K562 (cell line): ENCODE measurements around the gene RRP9. TPM values are rescaled to one million over a fixed set of nuclear protein-coding genes. Genes with fewer than 3 reads are reported as not detected.
A peak's percentile ranks its signal among the peaks of the same experiment; 100 is the strongest.

ENCODE experiments used
- BRD4 ChIP-seq: fragments of 200-600 bp; sonication (generic); IDR thresholded peaks from 2 replicates; pipeline ENCODE4 v1.6.1; 2017; ENCODE audit warnings: inconsistent platforms
- MAZ ChIP-seq, 2 experiments: fragments of 450-650 bp in 1 of 2; sonication (generic) in 1 of 2; formaldehyde crosslinking; IDR thresholded peaks in 1 of 2; conservative IDR thresholded peaks in 1 of 2; 2 replicates each; pipeline versions ENCODE4 v1.4.0 to v1.5.0; 2020; ENCODE audit warnings: mild to moderate bottlenecking in 1 of 2, missing genetic modification reagents in 1 of 2
- MBD2 ChIP-seq: sonication (generic); IDR thresholded peaks from 2 replicates; pipeline ENCODE4 v1.6.1; 2016; ENCODE audit warnings: low read depth, borderline replicate concordance
- NR2C2 ChIP-seq, 2 experiments: fragments of 200-800 bp in 1 of 2; sonication (Bioruptor generic) in 1 of 2; sonication (generic) in 1 of 2; formaldehyde crosslinking in 1 of 2; IDR thresholded peaks; 2 replicates each; pipeline versions ENCODE4 v1.6.1 to v1.8.0; 2016 to 2022; ENCODE audit warnings: mild to moderate bottlenecking in 1 of 2, missing compliant biosample characterization in 1 of 2, missing genetic modification characterization in 1 of 2, missing genetic modification reagents in 1 of 2
- RBFOX2 ChIP-seq: fragments of 200-400 bp; formaldehyde crosslinking; IDR thresholded peaks from 2 replicates; pipeline ENCODE4 v1.6.1; 2017; ENCODE audit warnings: low read depth, mild to moderate bottlenecking, low read length, moderate library complexity
- REST ChIP-seq, 2 experiments: fragments of 450-650 bp; formaldehyde crosslinking in 1 of 2; IDR thresholded peaks; 2 replicates each; pipeline versions ENCODE4 v1.4.0 to v1.6.1; 2014 to 2020; ENCODE audit warnings: mild to moderate bottlenecking in 2 of 2, borderline replicate concordance in 1 of 2, low read depth in 1 of 2
- SFPQ ChIP-seq: fragments of 200-400 bp; formaldehyde crosslinking; IDR thresholded peaks from 2 replicates; pipeline ENCODE4 v1.6.1; 2017; ENCODE audit warnings: mild to moderate bottlenecking, low read depth, low read length, moderate library complexity
- TBP ChIP-seq: optimal IDR thresholded peaks from 2 replicates; pipeline ENCODE3; 2011; ENCODE audit warnings: low read depth, low read length, improper control_type of control experiment
- TFAM ChIP-seq: fragments of 250-450 bp; sonication (Bioruptor Pico); conservative IDR thresholded peaks from 2 replicates; pipeline ENCODE4 v1.5.0; 2021; ENCODE audit warnings: mild to moderate bottlenecking, moderate library complexity
- ZNF165 ChIP-seq: fragments of 250-450 bp; sonication (Bioruptor Pico); IDR thresholded peaks from 2 replicates; pipeline ENCODE4 v1.4.0; 2020; ENCODE audit warnings: borderline replicate concordance
- ZNF311 ChIP-seq: fragments of 250-450 bp; sonication (Bioruptor Pico); IDR thresholded peaks from 2 replicates; pipeline ENCODE4 v1.4.0; 2020; ENCODE audit warnings: mild to moderate bottlenecking, moderate library complexity
- ZNF695 ChIP-seq: fragments of 450-650 bp; formaldehyde crosslinking; IDR thresholded peaks from 2 replicates; pipeline ENCODE4 v1.4.0; 2020; ENCODE audit warnings: mild to moderate bottlenecking, moderate library complexity
- ZNF740 ChIP-seq, 3 experiments: fragments of 200-800 bp in 1 of 3; sonication (Bioruptor generic) in 1 of 3; sonication (generic) in 1 of 3; formaldehyde crosslinking in 1 of 3; IDR thresholded peaks; 2 replicates each; pipeline versions ENCODE4 v1.6.1 to v1.8.0; 2016 to 2022; ENCODE audit warnings: mild to moderate bottlenecking in 2 of 3, missing compliant biosample characterization in 2 of 3, missing genetic modification characterization in 2 of 3, missing genetic modification reagents in 1 of 3
- polyA plus RNA-seq, 8 experiments: library from polyadenylated mRNA; depleted of rRNA in 4 of 8; stranded (reverse) in 5 of 8; unstranded in 3 of 8; fragments of >200 nt; fragmentation: Nextera tagmentation in 2 of 8; fragmentation: Illumina TruSeq in 1 of 8; extraction: Ambion mirVana in 2 of 8; extraction: Trizol in 1 of 8; gene quantifications; 2 replicates each; pipeline versions ENCODE4 v1.2.1 to v1.2.3, GENCODE V29; 2011 to 2014; ENCODE audit warnings: inconsistent platforms in 1 of 8, missing spikeins in 1 of 8
- total RNA-seq, 7 experiments: library from RNA; depleted of rRNA in 6 of 7; stranded (reverse); fragments of >200 nt in 6 of 7; fragmentation: Illumina TruSeq in 2 of 7; extraction: Trizol in 2 of 7; gene quantifications; 2 replicates each; pipeline versions ENCODE4 v1.2.1 to v1.2.3, GENCODE V29; 2011 to 2021; ENCODE audit warnings: low replicate concordance in 1 of 7

The RRP9 gene
- total and polyA plus RNA-seq, 9 of the 15 experiments (the other 6 are each of a cell fraction or from before 2014, with no cell fraction given) = 5.2 to 67.0 (median 45.9) TPM

- no peak for TF ChIP-seq REST (IDR thresholded peaks at IDR 0.05; ENCODE audit: borderline replicate concordance)
- TF ChIP-seq REST (CRISPR knock-in tag; IDR thresholded peaks at IDR 0.05; ENCODE audit: low read depth) = 0 out of 2 replicates have a peak, but pooled peaks have one; percentile 51
- 0 out of 4 replicates have a peak, but pooled peaks of 1 of the 2 experiments have one; percentile 43 for TF ChIP-seq MAZ (CRISPR knock-in tag; conservative IDR thresholded peaks at IDR 0.05 in 1 of 2, IDR thresholded peaks at IDR 0.05 in 1 of 2)
- no peak for TF ChIP-seq ZNF311
- TF ChIP-seq RBFOX2 = peak; percentile 61
- no peak for TF ChIP-seq ZNF165 (CRISPR knock-in tag)
- no peak for TF ChIP-seq TBP
- no peak for TF ChIP-seq ZNF695
- no peak for TF ChIP-seq SFPQ
- no peak for TF ChIP-seq MBD2
- no peak for TF ChIP-seq BRD4
- no peak for TF ChIP-seq NR2C2 (CRISPR knock-in tag; IDR thresholded peaks at IDR 0.05)
- TF ChIP-seq NR2C2 (tag; IDR thresholded peaks at IDR 0.05) = peak; percentile 34; the same call in 1 of the 2 replicates
- TF ChIP-seq ZNF740 (CRISPR knock-in tag; IDR thresholded peaks at IDR 0.05) = peak; percentile 77; the same call in 1 of the 2 replicates
- TF ChIP-seq ZNF740 (tag; IDR thresholded peaks at IDR 0.05) = peak in 1 of 2 experiments; percentile 72; a peak in 1 of 4 replicates
- TF ChIP-seq TFAM (CRISPR knock-in tag) = no peak
Observed at GRCh38 chr3:51967384-51968169, 25.9 kb upstream of the RRP9 start, which contains the start of gene PCBP4 (continued).
